HAP-1 (cell line): ENCODE measurements around the gene RAP2A.

Source experiments
- DNase-seq, 2 experiments: peaks; one replicate each; pipeline ENCODE4 v3.0.0-alpha.2; 2016 to 2020; ENCODE audit warnings: low spot score in 2 of 2
- H3K27me3 ChIP-seq: fragments of 250-450 bp; sonication (Bioruptor Pico); 2 replicates; pipeline ENCODE4 v1.5.1; 2020; ENCODE audit warnings: low read depth, mild to moderate bottlenecking, moderate library complexity
- H3K36me3 ChIP-seq: fragments of 250-450 bp; sonication (Bioruptor Pico); replicated peaks from 2 replicates; pipeline ENCODE4 v1.5.1; 2020; ENCODE audit warnings: mild to moderate bottlenecking
- H3K4me1 ChIP-seq: fragments of 250-450 bp; sonication (Bioruptor Pico); 2 replicates; pipeline ENCODE4 v1.5.1; 2020; ENCODE audit warnings: mild to moderate bottlenecking
- H3K4me3 ChIP-seq: fragments of 250-450 bp; sonication (Bioruptor Pico); 2 replicates; pipeline ENCODE4 v1.5.1; 2020; ENCODE audit warnings: mild to moderate bottlenecking, moderate library complexity
- H3K9me3 ChIP-seq: fragments of 250-450 bp; sonication (Bioruptor Pico); 2 replicates; pipeline ENCODE4 v1.5.1; 2020; ENCODE audit warnings: mild to moderate bottlenecking, moderate library complexity
- in situ Hi-C: fragments of 300-500 bp; cut with MboI; formaldehyde crosslinking; loops from 3 replicates; pipeline ENCODE4 v1.14.3; 2020; ENCODE audit warnings: low sequenced_read_pairs, inconsistent platforms, mixed read lengths

RAP2A gene

DNA sequence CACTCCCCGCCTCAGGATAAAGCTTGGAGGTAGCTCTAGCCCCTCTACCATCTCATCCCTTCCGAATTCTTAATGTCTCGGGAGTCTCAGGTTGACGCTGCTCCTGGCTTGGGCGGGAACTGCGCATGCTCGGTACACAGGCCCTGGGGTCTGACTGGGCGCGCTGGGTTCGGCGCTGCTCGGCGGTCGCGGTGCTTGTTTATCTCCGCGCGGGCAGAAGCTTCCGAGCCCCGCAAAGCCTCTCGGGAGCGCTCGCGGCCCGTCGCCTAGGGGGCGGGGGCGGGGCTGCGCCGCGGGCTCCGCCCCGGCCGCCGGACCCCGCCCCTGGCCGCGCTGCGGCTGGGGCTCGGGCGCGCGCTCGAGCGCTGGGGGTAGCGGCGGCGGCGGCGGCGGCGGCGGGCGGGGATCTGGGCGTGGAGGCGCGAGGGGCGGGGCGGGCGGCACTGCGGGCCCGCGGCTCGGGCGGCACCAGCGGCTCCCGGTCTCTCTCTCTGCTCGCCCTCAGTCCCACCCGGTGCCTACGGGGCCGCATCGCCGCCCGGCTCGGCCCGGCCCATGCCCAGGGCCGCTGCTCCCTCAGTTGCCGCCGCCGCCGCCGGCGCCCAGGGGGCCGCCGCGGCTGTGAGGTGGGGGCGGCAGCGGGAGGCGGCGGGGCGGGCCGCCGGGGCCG is at the start of gene RAP2A:
RAP2A (plus strand) TSS at position 443 of the 670 bp plus-strand sequence. CDS start 302 bp downstream, outside the sequence.
- peak; percentile 82 to 94 for DNase-seq

DNA sequence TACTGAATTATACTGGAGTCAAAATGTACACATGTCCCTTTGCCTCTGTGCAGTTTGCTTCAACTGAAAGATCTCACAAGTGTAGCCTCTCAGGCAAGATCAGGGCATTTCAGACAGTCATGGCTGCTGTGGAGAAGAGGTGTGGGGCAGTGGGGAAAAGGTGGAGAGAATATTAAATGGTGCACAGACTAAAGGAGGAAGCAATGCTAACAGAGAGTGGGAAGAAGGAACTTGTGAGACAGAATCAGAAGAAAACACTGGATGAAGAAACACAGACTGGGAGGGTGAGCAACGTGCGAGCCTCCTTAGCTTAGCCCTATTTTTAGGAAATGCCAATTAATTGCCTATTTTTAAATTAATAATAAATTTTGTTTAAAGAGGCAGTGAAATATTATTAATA is 49.6 kb upstream of the RAP2A start:
- Histone ChIP-seq H3K4me1 (no peaks in the 10 kb centered on the region), H3K4me3 (no peak overlapping the region), H3K27me3 (no peaks in the 10 kb centered on the region), H3K9me3 (no peaks in the 10 kb centered on the region), H3K36me3 (no peaks in the 10 kb centered on the region)
- DNase-seq = no peak
- in situ Hi-C loops = no loop called here

More for the DNA sequence above, at the start of gene RAP2A:
- Histone ChIP-seq H3K36me3 (no peaks in the 10 kb centered on the region; the same call in 1 of the 2 replicates), H3K27me3 (no peaks in the 10 kb centered on the region; the same call in 1 of the 2 replicates), H3K4me1 (peaks cover 4% of the 10 kb centered on the region), H3K9me3 (0 out of 2 replicates have a peak, but pooled peaks cover 2% of the 10 kb centered on the region), H3K4me3 (peak within 1 kb of the TSS; percentile 73)
- in situ Hi-C loops = no loop called here

DNA sequence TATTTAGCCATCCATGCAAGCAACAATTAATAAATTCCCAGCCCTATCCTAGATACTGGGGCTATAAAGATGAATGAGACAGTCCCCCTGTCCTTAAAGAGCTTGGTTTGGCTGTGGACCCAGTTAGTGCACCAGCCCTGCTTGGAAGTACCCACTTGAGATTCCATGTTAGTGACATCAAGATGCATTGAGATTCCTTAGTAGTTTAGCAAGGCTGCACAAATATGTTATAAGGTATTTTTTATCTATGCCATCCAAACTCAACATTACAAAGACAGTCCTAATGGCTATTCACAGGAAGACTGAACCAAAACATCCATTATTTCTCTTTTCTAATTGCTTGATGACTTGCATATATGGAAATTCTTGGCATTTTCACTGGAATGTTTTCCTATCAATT is 48.8 kb upstream of the RAP2A start:
- Histone ChIP-seq H3K27me3 (no peaks in the 10 kb centered on the region), H3K36me3 (no peaks in the 10 kb centered on the region), H3K4me1 (no peaks in the 10 kb centered on the region), H3K4me3 (no peak overlapping the region), H3K9me3 (no peaks in the 10 kb centered on the region)
- DNase-seq = no peak
- in situ Hi-C loops = no loop called here

DNA sequence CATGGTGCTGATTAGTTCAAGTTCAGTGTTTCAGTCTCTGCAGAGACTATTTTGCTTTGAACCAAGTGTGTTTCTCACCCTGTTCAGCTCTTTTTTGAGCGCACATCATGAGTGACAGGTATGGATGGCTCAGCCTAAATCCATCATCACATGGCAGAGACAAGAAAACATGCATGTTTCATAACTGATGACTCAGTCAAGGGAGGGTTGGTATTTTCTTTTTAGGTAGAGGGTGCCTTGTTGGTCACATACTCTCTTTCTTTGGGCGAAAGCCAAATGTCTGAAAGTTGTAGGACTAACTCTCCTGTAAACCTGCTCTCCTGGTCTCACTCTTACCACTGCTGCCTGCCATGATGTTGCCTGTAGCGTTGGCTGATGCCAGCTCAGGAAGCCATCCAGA is 48.1 kb upstream of the RAP2A start:
- in situ Hi-C loops = no loop called here
- no peaks in the 10 kb centered on the region for H3K27me3 ChIP-seq
- no peaks in the 10 kb centered on the region for H3K9me3 ChIP-seq
- peaks cover under 1% of the 10 kb centered on the region for H3K4me1 ChIP-seq
- H3K36me3 ChIP-seq = no peaks in the 10 kb centered on the region
- DNase-seq = no peak
- H3K4me3 ChIP-seq = no peak overlapping the region

DNA sequence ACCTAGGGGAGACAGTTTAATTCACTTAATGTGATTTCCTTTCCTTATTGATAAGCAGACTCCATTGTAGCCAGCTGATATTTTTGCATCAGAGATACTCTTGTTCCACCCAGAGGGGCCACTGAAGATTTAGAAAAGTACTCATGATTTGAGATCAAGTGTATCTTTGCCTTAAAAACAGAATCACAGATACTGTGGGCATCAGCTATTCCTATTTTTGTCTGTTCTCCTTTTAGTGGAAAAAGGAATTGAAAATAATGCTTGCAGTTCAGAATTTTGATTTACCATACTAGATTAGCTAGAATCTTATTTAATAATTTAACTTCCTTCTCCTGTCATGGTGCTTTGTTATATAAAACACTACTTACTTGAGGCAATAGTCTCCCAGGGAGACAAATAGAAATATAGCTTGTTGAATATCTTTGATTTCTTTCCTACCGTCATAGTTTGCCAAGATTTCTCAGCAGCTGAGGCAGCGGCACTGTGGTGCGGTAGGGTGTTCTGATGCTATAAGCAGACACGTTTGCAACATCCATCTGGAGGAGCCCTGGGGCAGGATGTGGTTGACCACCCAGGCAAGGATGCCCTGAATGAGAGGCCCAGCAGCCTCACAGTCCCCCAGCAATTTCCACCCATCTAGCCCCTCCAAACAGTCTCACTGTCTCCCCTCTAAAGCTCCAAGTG is 47.0 kb upstream of the RAP2A start:
- H3K36me3 ChIP-seq = no peaks in the 10 kb centered on the region
- in situ Hi-C loops = no loop called here
- no peaks in the 10 kb centered on the region for H3K27me3 ChIP-seq
- H3K9me3 ChIP-seq = no peaks in the 10 kb centered on the region
- no peak overlapping the region for H3K4me3 ChIP-seq
- DNase-seq = no peak
- H3K4me1 ChIP-seq = peaks cover 4% of the 10 kb centered on the region

DNA sequence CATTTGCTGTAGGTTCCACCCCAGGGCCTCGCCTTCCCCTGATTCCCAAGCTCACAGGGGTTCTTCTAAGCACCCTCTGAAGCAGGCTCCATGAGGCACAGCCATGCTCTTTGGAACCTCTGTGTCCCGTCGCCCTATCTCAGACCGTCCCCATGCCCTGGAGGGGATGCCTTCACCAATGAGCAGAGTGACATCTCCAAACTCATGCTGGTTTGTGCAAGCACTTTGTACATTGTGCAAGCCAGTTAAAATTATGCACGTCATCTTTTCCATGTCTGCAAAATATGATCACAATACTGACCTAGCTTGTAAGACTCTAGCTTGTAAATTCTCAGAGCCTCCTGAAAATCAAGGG is 46.5 kb upstream of the RAP2A start:
- Histone ChIP-seq H3K27me3 (no peaks in the 10 kb centered on the region), H3K4me3 (no peak overlapping the region), H3K4me1 (peaks cover 7% of the 10 kb centered on the region), H3K9me3 (no peaks in the 10 kb centered on the region), H3K36me3 (no peaks in the 10 kb centered on the region)
- in situ Hi-C loops = no loop called here
- DNase-seq = no peak

DNA sequence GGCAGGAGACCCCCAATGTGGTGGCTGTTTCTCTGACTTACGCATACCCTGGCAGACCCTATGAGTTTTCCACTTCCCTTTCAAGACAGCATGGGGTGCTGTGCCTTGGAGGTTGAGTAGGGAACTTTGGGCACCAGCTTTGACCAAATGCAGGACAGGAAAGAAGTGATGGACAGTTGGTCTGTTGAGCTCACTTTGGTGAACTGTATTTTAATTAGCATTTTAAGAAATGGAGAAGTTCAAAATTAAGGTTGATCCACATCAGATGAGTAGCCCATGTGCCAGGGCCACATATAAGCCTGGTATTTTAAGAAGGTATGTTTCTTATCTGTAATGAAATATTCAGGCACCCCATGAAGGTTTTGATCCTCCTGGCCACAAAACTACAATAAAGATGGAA is 46.1 kb upstream of the RAP2A start:
- H3K36me3 ChIP-seq = no peaks in the 10 kb centered on the region
- no peaks in the 10 kb centered on the region for H3K27me3 ChIP-seq
- H3K9me3 ChIP-seq = no peaks in the 10 kb centered on the region
- H3K4me3 ChIP-seq = no peak overlapping the region
- no peak for DNase-seq
- in situ Hi-C loops = no loop called here
- peaks cover 7% of the 10 kb centered on the region for H3K4me1 ChIP-seq

DNA sequence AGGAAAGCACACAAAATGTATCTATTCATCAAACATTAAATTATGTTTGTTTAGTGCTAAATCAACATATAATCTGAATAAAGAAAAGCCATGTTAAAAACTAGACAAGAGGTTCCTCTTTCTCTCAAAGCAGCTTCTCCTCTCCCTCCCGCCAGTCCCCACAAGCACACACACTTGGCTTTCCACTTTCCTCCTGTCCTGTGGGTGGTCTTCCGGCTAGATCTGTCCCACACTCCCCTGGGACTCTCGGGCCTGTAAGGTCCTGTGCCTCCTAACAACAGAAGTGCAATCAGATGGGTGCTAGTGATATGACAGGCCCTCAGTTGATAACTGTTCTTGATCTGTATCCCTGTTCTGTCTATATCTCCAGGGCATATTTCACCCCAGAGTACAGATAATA is 45.6 kb upstream of the RAP2A start:
- Histone ChIP-seq H3K4me1 (peaks cover 7% of the 10 kb centered on the region), H3K4me3 (no peak overlapping the region), H3K27me3 (no peaks in the 10 kb centered on the region), H3K9me3 (no peaks in the 10 kb centered on the region), H3K36me3 (no peaks in the 10 kb centered on the region)
- in situ Hi-C loops = no loop called here
- no peak for DNase-seq

DNA sequence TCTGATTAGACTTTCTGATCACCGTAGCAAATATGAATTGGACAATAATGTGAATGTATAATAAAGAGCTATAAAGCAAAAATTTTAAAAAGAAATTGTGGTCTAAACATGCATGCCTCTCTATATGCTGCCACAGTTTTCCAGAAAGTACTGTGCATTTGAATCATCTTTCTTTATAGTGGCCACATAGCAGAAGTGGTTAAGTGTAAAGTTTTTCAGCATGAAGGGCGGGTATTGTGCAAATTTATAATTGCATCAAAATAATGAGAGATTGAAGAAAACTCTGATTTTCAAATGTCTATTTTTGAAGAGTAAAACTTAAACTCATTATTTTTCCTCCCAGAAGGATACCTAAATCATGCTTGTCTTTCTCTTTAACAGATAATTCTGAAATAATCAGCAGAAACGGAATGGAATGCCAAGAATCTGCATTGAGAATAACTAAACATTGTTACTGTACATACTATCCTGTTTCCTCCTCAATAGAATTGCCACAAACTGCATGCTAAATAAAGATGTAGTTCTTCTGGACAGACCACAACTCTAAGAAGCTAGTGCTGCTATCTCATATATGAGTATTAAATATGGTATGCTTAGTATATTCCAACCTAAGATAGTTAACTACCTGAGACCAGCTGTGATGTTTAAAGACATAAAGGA is 42.9 kb upstream of the RAP2A start:
- in situ Hi-C loops = no loop called here
- H3K27me3 ChIP-seq = no peaks in the 10 kb centered on the region
- H3K4me1 ChIP-seq = peaks cover 7% of the 10 kb centered on the region
- no peaks in the 10 kb centered on the region for H3K36me3 ChIP-seq
- no peaks in the 10 kb centered on the region for H3K9me3 ChIP-seq
- H3K4me3 ChIP-seq = no peak overlapping the region
- no peak for DNase-seq

DNA sequence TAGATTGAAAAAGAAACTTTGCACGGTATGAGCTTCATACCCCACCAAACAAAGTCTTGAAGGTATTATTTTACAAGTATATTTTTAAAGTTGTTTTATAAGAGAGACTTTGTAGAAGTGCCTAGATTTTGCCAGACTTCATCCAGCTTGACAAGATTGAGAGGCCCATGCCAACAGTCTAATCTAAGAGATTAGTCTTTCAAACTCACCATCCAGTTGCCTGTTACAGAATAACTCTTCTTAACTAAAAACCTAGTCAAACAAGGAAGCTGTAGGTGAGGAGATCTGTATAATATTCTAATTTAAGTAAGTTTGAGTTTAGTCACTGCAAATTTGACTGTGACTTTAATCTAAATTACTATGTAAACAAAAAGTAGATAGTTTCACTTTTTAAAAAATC is 41.9 kb upstream of the RAP2A start:
- Histone ChIP-seq H3K36me3 (no peaks in the 10 kb centered on the region), H3K4me3 (no peak overlapping the region), H3K27me3 (no peaks in the 10 kb centered on the region), H3K9me3 (no peaks in the 10 kb centered on the region), H3K4me1 (peaks cover 7% of the 10 kb centered on the region)
- DNase-seq = peak in 1 of 2 experiments; percentile 16
- in situ Hi-C loops = no loop called here

DNA sequence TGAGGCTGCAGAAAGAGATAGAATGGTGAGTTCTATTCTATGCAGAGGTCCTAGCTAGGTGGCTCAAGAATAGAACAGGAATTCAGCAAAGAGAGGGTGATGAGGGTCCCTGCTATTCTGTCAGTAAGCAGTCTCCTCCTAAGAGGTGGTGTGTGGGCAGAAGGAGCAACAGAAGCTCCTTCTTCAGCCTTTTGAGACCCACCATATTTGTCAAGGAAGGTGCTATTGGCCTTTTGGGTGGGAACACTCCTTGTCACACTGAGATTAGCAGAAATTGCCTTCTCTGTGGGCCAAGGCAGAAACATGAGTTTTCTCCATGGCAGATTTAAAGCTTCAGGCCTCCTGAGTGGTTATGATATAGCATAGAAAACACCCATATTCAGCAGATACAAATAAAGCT is 39.4 kb upstream of the RAP2A start:
- DNase-seq = no peak
- no peaks in the 10 kb centered on the region for H3K9me3 ChIP-seq
- H3K27me3 ChIP-seq = no peaks in the 10 kb centered on the region
- in situ Hi-C loops = no loop called here
- no peak overlapping the region for H3K4me3 ChIP-seq
- H3K36me3 ChIP-seq = no peaks in the 10 kb centered on the region
- H3K4me1 ChIP-seq = peaks cover 7% of the 10 kb centered on the region

DNA sequence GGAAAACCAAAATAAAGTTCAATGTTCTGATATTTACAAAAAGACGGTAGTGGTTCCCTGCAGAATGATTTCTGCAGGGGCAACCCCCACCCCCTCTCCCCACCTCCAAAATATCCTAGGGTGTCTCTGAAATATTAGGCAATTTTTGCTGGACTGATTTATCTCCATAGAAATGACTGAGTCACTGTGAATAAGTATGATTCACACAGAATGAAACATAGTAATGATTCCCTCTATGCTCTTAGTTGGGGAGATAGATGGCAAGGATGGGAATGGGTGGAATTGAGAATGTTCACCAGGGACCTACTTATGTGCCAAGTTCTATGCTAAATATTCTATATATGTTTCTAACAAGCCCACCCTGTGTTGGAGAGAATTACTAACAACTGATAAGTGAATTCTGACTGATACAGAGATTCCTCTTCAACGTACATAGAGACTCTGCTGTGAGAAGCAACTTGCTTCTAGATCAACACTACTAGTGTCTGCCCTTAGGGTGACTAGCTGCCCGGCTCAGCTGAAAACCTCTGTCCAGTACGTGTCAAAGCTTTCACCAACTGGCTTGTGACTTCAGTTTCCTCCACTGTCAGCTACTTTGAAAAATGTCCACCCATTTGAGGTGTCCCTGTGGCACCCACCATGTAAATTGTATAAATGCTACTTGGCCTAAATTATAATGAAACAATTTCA is 38.4 kb upstream of the RAP2A start:
- H3K4me3 ChIP-seq = no peak overlapping the region
- H3K27me3 ChIP-seq = no peaks in the 10 kb centered on the region
- peaks cover 7% of the 10 kb centered on the region for H3K4me1 ChIP-seq
- no peaks in the 10 kb centered on the region for H3K9me3 ChIP-seq
- H3K36me3 ChIP-seq = no peaks in the 10 kb centered on the region
- in situ Hi-C loops = no loop called here
- DNase-seq = no peak

DNA sequence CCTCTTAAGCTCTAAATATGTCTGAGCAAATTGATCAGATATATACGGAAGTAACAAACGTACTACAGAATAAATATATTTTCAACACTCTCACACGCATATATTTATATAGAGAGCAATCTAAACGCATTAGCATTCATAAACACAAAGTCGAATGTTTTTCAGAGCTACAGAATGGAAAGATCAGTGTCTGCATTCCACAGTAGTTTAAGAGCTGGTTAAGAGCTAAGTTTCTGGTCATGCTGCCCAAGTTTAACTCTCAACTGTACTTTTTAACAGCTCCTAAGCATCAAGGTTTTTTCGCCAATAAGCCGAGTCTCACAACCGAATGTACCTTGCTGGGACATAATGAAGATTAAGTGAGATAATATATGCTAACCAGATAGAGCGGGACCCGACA is 36.7 kb upstream of the RAP2A start:
- in situ Hi-C loops = no loop called here
- H3K9me3 ChIP-seq = no peaks in the 10 kb centered on the region

DNA sequence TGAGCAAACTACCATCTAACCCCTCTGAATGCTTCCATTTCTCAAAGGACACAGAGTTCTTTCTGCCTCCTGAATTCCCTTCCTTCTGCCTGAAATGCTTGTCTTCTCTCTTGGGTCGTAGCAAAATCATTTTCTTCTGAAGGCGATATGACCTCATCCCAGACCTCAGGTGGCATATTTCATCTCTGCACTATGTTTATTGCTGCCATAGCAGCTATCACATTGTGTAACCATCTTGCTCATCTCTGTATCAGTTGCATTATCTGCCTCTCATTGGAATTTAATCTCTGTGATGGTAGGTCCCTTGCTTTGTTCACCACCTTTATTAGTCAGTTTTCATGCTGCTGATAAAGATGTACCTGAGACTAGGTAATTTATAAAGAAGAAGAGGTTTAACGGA is 32.5 kb upstream of the RAP2A start:
- no peaks in the 10 kb centered on the region for H3K9me3 ChIP-seq
- H3K4me1 ChIP-seq = no peaks in the 10 kb centered on the region
- H3K4me3 ChIP-seq = no peak overlapping the region
- no peak for DNase-seq
- H3K27me3 ChIP-seq = no peaks in the 10 kb centered on the region
- in situ Hi-C loops = no loop called here
- H3K36me3 ChIP-seq = no peaks in the 10 kb centered on the region

More for the DNA sequence above, 36.7 kb upstream of the RAP2A start:
- Histone ChIP-seq H3K27me3 (no peaks in the 10 kb centered on the region), H3K36me3 (no peaks in the 10 kb centered on the region), H3K4me1 (no peaks in the 10 kb centered on the region), H3K4me3 (no peak overlapping the region)
- no peak for DNase-seq
